Osteoblast (primary cell): Measurements from ENCODE around the gene FBXO46. TPM values are rescaled to one million over a fixed set of nuclear protein-coding genes. Genes with fewer than 3 reads are reported as not detected.
"Not testable (repeated sequence)": the region's sequence is repeated elsewhere in the genome, so short reads cannot be mapped to it uniquely, and the experiment has no call there.

ENCODE experiments used
- DNase-seq: peaks from one replicate; pipeline ENCODE4 v3.0.0; 2011; ENCODE audit warnings: low spot score, mixed read lengths; ENCODE audit not compliant: insufficient read length; ENCODE audit errors: missing footprints
- H2AFZ ChIP-seq: 2 replicates; pipeline ENCODE4 v1.6.0; 2011; ENCODE audit warnings: mild to moderate bottlenecking, low read length
- H3K27ac ChIP-seq: 2 replicates; pipeline ENCODE4 v1.5.1; 2011; ENCODE audit warnings: mild to moderate bottlenecking, low read depth, low read length, moderate library complexity
- H3K27me3 ChIP-seq: 2 replicates; pipeline ENCODE4 v1.6.0; 2012; ENCODE audit warnings: mild to moderate bottlenecking, control low read depth, inconsistent platforms, low read length, moderate library complexity; ENCODE audit not compliant: insufficient read depth
- H3K36me3 ChIP-seq: 2 replicates; pipeline ENCODE4 v1.5.1; 2011; ENCODE audit warnings: mild to moderate bottlenecking, low read length, control low read depth, moderate library complexity; ENCODE audit not compliant: insufficient read depth
- H3K4me1 ChIP-seq: 2 replicates; pipeline ENCODE4 v1.5.1; 2011; ENCODE audit warnings: mild to moderate bottlenecking, low read length, control low read depth, moderate library complexity; ENCODE audit not compliant: insufficient read depth
- H3K4me2 ChIP-seq: 2 replicates; pipeline ENCODE4 v1.6.0; 2011; ENCODE audit warnings: mild to moderate bottlenecking, low read length; ENCODE audit not compliant: insufficient read depth
- H3K4me3 ChIP-seq: fragments of 200-600 bp; sonication (generic); 3 replicates; pipeline ENCODE4 v1.5.1; 2012; ENCODE audit warnings: mild to moderate bottlenecking, low read length, inconsistent platforms; ENCODE audit not compliant: insufficient read depth
- H3K79me2 ChIP-seq: 2 replicates; pipeline ENCODE4 v1.6.0; 2012; ENCODE audit warnings: mild to moderate bottlenecking, low read length, control low read depth, inconsistent platforms; ENCODE audit not compliant: insufficient read depth
- H3K9me3 ChIP-seq: 2 replicates; pipeline ENCODE4 v1.5.1; 2011; ENCODE audit warnings: low read depth, low read length, control low read depth
- H4K20me1 ChIP-seq: 2 replicates; pipeline ENCODE4 v1.6.0; 2012; ENCODE audit warnings: mild to moderate bottlenecking, low read length, control low read depth; ENCODE audit not compliant: insufficient read depth
- total RNA-seq: library from RNA; depleted of rRNA; stranded (reverse); fragments of >200 nt; gene quantifications from 2 replicates; pipeline ENCODE4 v1.2.3, GENCODE V29; 2012
- TF ChIP-seq, protein P1 (sequence below): IDR thresholded peaks from 2 replicates; pipeline ENCODE4 v1.5.1; 2011; ENCODE audit warnings: mild to moderate bottlenecking, low read depth, low read length, moderate library complexity; ENCODE audit errors: extremely low read depth

Gene FBXO46
- total RNA-seq, 1 donor: 9.0 TPM

DNA sequence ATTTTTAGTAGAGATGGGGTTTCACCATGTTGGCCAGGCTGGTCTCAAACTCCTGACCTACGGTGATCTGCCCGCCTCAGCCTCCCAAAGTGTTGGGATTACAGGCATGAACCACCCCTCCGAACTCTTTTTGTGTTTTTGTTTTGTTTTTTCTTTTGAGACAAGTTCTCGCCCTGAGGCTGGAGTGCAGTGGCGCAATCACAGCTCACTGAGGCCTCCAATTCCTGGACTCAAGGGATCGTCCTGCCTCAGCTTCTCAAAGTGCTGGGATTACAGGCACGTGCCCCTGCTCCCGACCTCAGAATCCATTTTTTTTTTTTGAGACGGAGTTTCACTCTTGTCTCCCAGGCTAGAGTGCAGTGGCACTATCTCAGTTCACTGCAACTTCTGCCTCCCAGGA is 27.0 kb upstream of the FBXO46 start:
- Histone ChIP-seq H3K4me2 (no peak overlapping the region), H3K36me3 (no peaks in the 10 kb centered on the region), H3K4me1 (no peaks in the 10 kb centered on the region), H4K20me1 (no peaks in the 10 kb centered on the region), H3K9me3 (no peaks in the 10 kb centered on the region), H3K27me3 (no peaks in the 10 kb centered on the region), H3K79me2 (no peaks in the 10 kb centered on the region), H2AFZ (no peak overlapping the region), H3K27ac (no peak overlapping the region), H3K4me3 (no peak overlapping the region)
- DNase-seq: no peak
- TF ChIP-seq, protein P1, sequence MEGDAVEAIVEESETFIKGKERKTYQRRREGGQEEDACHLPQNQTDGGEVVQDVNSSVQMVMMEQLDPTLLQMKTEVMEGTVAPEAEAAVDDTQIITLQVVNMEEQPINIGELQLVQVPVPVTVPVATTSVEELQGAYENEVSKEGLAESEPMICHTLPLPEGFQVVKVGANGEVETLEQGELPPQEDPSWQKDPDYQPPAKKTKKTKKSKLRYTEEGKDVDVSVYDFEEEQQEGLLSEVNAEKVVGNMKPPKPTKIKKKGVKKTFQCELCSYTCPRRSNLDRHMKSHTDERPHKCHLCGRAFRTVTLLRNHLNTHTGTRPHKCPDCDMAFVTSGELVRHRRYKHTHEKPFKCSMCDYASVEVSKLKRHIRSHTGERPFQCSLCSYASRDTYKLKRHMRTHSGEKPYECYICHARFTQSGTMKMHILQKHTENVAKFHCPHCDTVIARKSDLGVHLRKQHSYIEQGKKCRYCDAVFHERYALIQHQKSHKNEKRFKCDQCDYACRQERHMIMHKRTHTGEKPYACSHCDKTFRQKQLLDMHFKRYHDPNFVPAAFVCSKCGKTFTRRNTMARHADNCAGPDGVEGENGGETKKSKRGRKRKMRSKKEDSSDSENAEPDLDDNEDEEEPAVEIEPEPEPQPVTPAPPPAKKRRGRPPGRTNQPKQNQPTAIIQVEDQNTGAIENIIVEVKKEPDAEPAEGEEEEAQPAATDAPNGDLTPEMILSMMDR: no peak

DNA sequence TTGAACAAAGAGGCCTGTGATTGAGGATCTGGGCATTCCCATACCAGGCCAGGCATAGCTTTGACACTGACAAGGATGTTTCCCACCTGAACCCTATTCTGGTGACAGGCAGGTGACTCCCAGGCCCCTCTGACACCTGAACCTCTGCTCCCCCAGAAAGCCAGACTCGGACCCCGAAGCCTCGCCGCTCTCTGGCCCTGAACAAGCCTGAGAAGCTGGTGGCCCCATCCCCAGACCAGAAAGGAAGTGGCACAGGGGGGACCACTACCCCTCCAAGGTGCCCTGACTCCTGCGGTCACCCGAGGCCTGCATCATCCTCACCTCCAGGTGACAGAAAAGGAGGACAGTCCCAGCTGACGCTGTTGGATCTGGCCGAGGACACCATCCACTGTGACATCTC is 23.6 kb upstream of the FBXO46 start:
- Histone ChIP-seq H3K27me3 (no peaks in the 10 kb centered on the region), H3K36me3 (no peaks in the 10 kb centered on the region), H3K4me2 (no peak overlapping the region), H3K27ac (no peak overlapping the region), H4K20me1 (no peaks in the 10 kb centered on the region), H3K4me3 (no peak overlapping the region), H2AFZ (no peak overlapping the region), H3K9me3 (no peaks in the 10 kb centered on the region), H3K79me2 (no peaks in the 10 kb centered on the region), H3K4me1 (no peaks in the 10 kb centered on the region)
- DNase-seq: peak; percentile 45
- TF ChIP-seq, protein P1: no peak

DNA sequence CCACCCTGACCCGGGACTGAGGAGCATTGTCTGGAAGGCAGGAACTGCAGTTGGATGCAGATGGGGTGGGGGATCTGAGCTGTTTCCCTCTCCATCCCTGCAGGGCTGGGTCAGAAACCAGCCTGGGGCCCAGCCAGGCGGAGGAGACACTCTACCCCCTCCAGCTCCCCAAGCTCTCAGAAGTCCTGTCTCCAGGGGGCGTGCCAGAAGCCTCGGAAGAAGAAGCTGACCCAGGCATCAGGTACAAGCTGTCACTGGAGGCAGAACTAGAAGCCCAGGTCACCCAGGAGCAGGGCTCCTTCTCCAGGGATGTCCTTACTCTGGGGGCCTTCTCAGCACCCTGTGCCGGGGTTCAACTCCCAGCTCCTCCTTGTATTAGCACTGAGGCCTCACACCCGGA is 22.9 kb upstream of the FBXO46 start:
- no peaks in the 10 kb centered on the region for H3K9me3 ChIP-seq
- no peaks in the 10 kb centered on the region for H3K79me2 ChIP-seq
- peak; percentile 77 for DNase-seq
- no peaks in the 10 kb centered on the region for H3K36me3 ChIP-seq
- TF ChIP-seq, protein P1: no peak
- H3K4me1 ChIP-seq: no peaks in the 10 kb centered on the region
- H2AFZ ChIP-seq: no peak overlapping the region
- no peak overlapping the region for H3K27ac ChIP-seq
- no peak overlapping the region for H3K4me2 ChIP-seq
- H3K4me3 ChIP-seq: no peak overlapping the region
- no peaks in the 10 kb centered on the region for H4K20me1 ChIP-seq
- H3K27me3 ChIP-seq: no peaks in the 10 kb centered on the region

DNA sequence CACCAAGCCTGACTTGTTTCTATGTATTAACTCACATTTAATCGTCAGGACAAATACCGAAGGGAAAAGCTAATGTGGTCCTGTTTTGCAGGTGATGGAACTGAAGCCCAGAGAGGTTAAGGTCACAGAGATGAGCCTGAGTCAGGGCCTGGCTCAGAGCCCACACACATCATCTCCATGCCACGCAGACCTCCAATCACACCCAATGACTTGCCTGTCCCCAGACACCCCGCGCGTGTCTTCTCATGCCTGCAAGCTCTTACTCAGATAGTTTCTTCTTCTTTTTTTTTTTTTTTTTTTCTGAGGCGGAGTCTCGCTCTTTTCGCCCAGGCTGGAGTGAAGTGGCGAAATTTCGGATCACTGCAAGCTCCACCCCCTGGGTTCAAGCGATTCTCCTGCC is 21.9 kb upstream of the FBXO46 start:
- no peaks in the 10 kb centered on the region for H3K9me3 ChIP-seq
- peak; percentile 34 for DNase-seq
- no peaks in the 10 kb centered on the region for H3K4me1 ChIP-seq
- H3K4me3 ChIP-seq: no peak overlapping the region
- H2AFZ ChIP-seq: no peak overlapping the region
- H3K36me3 ChIP-seq: no peaks in the 10 kb centered on the region
- no peak overlapping the region for H3K4me2 ChIP-seq
- H3K27ac ChIP-seq: no peak overlapping the region
- H3K79me2 ChIP-seq: no peaks in the 10 kb centered on the region
- TF ChIP-seq, protein P1: no peak
- no peaks in the 10 kb centered on the region for H3K27me3 ChIP-seq
- H4K20me1 ChIP-seq: no peaks in the 10 kb centered on the region

DNA sequence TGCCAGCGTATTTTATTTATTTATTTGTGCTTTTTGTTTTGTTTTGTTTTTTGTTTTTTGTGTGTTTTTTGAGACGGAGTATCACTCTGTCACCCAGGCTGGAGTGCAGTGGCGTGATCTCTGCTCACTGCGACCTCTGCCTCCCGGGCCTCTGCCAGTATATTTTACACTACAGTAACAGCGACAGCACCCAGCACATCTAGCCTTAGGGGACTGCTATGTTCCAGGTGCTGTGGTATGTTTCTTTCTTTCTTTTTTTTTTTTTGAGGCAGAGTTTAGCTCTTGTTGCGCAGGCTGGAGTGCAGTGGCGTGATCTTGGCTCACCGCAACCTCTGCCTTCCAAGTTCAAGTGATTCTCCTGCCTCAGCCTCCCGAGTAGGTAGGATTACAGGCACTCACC is 20.8 kb upstream of the FBXO46 start:
- H3K4me1 ChIP-seq, H3K36me3 ChIP-seq, H3K27me3 ChIP-seq, H3K9me3 ChIP-seq, H3K79me2 ChIP-seq, DNase-seq, H3K4me3 ChIP-seq, H3K4me2 ChIP-seq, H3K27ac ChIP-seq, H4K20me1 ChIP-seq, H2AFZ ChIP-seq: not testable (repeated sequence)
